ENCODE data around the gene PTS.

DNA sequence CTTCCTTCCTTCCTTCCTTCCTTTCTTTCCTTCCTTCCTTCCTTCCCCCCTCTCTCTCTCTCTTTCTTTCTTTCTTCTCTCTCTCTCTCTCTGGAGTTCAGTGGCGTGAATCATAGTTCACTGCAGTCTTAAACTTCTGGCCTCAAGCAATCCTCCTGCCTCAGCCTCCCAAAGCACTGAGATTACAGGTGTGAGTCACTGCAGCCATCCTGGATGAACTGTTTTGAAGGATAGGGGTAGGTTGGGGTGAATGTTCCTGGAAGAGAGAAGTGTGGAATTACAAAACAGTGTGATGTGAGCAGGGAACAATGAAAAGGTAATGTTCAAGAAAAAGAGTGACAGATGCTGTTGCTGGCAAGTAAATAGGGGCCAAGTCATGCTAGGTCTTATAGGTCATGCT is 46.8 kb downstream of the PTS start:
- TF ChIP-seq, protein P1, sequence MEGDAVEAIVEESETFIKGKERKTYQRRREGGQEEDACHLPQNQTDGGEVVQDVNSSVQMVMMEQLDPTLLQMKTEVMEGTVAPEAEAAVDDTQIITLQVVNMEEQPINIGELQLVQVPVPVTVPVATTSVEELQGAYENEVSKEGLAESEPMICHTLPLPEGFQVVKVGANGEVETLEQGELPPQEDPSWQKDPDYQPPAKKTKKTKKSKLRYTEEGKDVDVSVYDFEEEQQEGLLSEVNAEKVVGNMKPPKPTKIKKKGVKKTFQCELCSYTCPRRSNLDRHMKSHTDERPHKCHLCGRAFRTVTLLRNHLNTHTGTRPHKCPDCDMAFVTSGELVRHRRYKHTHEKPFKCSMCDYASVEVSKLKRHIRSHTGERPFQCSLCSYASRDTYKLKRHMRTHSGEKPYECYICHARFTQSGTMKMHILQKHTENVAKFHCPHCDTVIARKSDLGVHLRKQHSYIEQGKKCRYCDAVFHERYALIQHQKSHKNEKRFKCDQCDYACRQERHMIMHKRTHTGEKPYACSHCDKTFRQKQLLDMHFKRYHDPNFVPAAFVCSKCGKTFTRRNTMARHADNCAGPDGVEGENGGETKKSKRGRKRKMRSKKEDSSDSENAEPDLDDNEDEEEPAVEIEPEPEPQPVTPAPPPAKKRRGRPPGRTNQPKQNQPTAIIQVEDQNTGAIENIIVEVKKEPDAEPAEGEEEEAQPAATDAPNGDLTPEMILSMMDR (IDR thresholded peaks at IDR 0.05) = no peak
- TF ChIP-seq POLR2AphosphoS5 (IDR thresholded peaks at IDR 0.05) = no peak

Measured in prostate gland (tissue), 2 donors.